Neural progenitor cell (in vitro differentiated cells): ENCODE measurements around the gene ATP6V0E1.

Experiments
- EZH2phosphoT487 ChIP-seq: fragments of 200-600 bp; sonication (generic); IDR thresholded peaks from 2 replicates; pipeline ENCODE4 v1.6.1; 2017; ENCODE audit warnings: antibody characterized with exemption
- TF ChIP-seq, protein P1 (sequence below): fragments of 200-600 bp; sonication (generic); IDR thresholded peaks from 2 replicates; pipeline ENCODE4 v1.5.1; 2017; ENCODE audit warnings: antibody characterized with exemption, mild to moderate bottlenecking

DNA sequence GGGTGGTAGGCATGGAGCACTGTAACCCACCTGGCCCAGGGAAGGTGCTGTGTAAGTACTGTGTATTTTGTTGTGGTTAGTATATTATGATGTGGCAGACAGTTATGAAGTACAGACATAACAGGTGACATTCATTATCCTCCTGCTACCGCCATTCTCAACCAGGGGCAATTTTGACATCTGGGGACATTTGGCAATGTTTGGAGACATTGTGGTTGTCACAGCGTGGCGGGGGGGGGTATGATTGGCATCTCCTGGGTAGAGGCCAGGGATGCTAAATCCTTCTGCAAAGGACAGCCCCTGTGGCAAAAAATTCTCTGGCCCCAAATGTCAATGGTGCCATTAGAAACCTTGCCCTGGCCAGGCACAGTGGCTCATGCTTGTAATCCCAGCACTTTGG is 34.1 kb upstream of the ATP6V0E1 start:
- no peak for TF ChIP-seq EZH2phosphoT487
- TF ChIP-seq, protein P1, sequence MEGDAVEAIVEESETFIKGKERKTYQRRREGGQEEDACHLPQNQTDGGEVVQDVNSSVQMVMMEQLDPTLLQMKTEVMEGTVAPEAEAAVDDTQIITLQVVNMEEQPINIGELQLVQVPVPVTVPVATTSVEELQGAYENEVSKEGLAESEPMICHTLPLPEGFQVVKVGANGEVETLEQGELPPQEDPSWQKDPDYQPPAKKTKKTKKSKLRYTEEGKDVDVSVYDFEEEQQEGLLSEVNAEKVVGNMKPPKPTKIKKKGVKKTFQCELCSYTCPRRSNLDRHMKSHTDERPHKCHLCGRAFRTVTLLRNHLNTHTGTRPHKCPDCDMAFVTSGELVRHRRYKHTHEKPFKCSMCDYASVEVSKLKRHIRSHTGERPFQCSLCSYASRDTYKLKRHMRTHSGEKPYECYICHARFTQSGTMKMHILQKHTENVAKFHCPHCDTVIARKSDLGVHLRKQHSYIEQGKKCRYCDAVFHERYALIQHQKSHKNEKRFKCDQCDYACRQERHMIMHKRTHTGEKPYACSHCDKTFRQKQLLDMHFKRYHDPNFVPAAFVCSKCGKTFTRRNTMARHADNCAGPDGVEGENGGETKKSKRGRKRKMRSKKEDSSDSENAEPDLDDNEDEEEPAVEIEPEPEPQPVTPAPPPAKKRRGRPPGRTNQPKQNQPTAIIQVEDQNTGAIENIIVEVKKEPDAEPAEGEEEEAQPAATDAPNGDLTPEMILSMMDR: no peak
